Measurements from ENCODE around the gene ACTA2. TPM values are rescaled to one million over a fixed set of nuclear protein-coding genes. Genes with fewer than 3 reads are reported as not detected.

ACTA2 gene
- total and polyA plus RNA-seq, 7 donors, result 39.6 to 73.1 (median 56.6) TPM

DNA sequence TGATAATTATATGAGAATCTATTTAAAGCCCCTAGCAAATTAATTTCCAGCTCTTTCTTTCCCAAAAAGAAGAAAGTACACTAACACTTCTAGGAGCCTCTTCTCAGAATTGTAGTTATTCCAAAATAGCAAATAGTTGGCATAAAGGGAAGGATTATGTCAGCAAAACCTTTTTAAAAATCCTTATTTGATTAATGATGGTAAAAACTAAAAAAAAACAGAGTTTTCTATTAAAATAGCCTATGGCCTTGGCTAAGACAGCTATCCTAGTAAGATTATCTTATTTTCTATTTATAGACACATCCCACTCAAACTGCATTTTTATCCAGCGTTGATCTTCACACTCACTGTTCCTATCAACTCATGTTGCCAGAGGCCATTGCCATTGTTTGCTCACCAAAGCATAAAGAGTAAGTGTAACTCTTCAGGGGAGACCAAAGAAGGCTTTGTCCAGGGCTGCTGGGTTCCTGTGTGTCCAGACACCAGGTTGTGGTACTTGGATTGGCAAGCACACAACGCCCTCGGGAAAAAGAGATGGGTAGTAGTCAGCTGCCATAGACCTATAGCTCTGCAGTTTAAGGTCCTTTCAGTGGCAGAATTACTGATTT, 31.5 kb downstream of the ACTA2 start:
- WGBS, 3 donors, result 41 to 56% (median 46%) methylated on average over 3 of the region's 3 CpGs
- no peak overlapping the region for H3K27ac ChIP-seq
- H3K4me3 ChIP-seq, result no peak overlapping the region
- H3K27me3 ChIP-seq (ENCODE audit: insufficient read depth in 3 of 3, low read length in 2 of 3), result no peaks in the 10 kb centered on the region
- H3K4me1 ChIP-seq, result peaks cover 3% of the 10 kb centered on the region
- no peaks in the 10 kb centered on the region for H3K9me3 ChIP-seq
- no peak for ATAC-seq
- DNase-seq, result no peak
- intact Hi-C loops (cut with DNase I), result no loop called here
- TF ChIP-seq, protein P1, sequence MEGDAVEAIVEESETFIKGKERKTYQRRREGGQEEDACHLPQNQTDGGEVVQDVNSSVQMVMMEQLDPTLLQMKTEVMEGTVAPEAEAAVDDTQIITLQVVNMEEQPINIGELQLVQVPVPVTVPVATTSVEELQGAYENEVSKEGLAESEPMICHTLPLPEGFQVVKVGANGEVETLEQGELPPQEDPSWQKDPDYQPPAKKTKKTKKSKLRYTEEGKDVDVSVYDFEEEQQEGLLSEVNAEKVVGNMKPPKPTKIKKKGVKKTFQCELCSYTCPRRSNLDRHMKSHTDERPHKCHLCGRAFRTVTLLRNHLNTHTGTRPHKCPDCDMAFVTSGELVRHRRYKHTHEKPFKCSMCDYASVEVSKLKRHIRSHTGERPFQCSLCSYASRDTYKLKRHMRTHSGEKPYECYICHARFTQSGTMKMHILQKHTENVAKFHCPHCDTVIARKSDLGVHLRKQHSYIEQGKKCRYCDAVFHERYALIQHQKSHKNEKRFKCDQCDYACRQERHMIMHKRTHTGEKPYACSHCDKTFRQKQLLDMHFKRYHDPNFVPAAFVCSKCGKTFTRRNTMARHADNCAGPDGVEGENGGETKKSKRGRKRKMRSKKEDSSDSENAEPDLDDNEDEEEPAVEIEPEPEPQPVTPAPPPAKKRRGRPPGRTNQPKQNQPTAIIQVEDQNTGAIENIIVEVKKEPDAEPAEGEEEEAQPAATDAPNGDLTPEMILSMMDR (IDR thresholded peaks at IDR 0.05), result no peak
- H3K36me3 ChIP-seq (ENCODE audit: insufficient read depth in 1 of 2, low read depth in 1 of 2), result no peaks in the 10 kb centered on the region

DNA sequence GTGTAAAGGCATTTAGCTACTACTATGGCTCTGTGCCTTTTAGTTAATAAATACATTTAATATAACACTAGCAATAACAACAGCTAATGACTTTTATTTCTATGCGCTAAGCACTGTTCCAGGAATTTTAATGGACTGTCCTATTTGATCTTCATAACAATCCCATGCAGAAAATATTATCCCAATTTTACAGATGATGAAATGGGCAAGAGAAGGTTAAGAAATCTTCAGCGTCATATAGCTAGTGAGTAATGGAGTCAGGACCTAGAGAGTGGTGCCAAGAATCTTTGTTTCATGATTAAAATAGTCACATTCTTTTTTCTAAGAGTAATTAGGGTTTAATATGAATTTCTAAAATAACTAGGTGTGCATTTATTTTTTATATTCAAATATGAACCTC, 32.4 kb downstream of the ACTA2 start:
- TF ChIP-seq, protein P1 (IDR thresholded peaks at IDR 0.05), result no peak
- intact Hi-C loops (cut with DNase I), result no loop called here
- no peak for ATAC-seq
- DNase-seq, result no peak
- H3K4me1 ChIP-seq, result no peaks in the 10 kb centered on the region
- H3K27ac ChIP-seq, result no peak overlapping the region
- H3K36me3 ChIP-seq (ENCODE audit: insufficient read depth in 1 of 2, low read depth in 1 of 2), result no peaks in the 10 kb centered on the region
- 35 to 39% (median 38%) methylated on average over 2 of the region's 2 CpGs for WGBS, 3 donors
- no peaks in the 10 kb centered on the region for H3K27me3 ChIP-seq (ENCODE audit: insufficient read depth in 3 of 3, low read length in 2 of 3)
- no peaks in the 10 kb centered on the region for H3K9me3 ChIP-seq
- no peak overlapping the region for H3K4me3 ChIP-seq

DNA sequence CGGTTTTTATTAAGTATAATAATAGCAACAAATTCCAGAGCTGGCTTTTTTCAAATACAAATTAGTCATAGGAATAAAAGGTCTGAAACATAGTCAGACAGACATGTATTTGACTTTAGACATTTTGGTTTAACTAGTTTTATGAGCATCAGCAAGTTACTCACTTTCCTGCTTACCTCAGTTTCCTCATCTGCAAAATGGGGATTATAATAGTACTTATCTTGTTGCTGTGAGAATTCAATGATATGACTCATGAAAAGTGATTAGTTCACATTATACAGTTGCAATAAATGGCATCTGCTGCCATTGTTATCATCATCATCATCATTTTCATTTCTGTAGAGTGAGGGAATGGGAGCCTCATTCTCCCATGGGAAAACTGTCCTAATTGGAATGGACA, 33.5 kb downstream of the ACTA2 start:
- intact Hi-C loops (cut with DNase I), result no loop called here
- DNase-seq, result no peak
- ATAC-seq, result no peak
- H3K4me3 ChIP-seq, result no peak overlapping the region
- TF ChIP-seq, protein P1 (IDR thresholded peaks at IDR 0.05), result no peak
- H3K36me3 ChIP-seq (ENCODE audit: insufficient read depth in 1 of 2, low read depth in 1 of 2), result no peaks in the 10 kb centered on the region
- 48 to 62% (median 56%) methylated on average over 1 of the region's 1 CpG for WGBS, 3 donors
- no peaks in the 10 kb centered on the region for H3K9me3 ChIP-seq
- H3K27ac ChIP-seq, result no peak overlapping the region
- H3K27me3 ChIP-seq (ENCODE audit: insufficient read depth in 3 of 3, low read length in 2 of 3), result no peaks in the 10 kb centered on the region
- no peaks in the 10 kb centered on the region for H3K4me1 ChIP-seq

DNA sequence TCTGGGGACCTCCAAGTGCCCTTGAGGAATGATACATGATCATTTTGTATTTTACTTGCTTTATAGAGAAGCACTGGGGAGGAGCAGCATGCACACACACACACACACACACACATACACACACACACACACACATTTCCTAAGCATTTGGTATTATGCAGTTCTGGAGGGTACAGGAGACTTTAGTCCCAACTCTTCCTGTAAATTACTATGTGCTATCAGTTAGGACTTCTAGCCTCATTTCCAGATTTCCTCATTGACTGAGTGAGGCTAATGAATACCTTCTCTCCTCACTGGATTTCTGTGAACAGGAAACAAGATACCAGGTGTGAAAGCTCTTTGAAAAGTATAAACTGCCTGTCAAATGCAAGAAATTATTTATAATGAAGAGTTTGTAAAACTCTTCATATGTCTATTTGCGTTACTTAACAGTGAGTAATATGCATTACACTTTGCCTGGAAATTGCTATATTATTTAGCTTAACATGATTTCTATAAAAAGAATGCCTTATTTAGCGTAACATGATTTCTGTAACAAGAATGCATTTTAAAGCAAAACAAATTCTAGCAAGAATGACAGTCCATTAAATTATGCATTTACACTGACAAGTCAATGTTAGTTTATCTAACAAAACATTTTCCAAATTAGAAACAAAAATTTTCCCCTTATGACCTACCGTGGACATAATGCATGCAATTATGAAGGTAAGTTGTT, 34.2 kb downstream of the ACTA2 start:
- DNase-seq (no peak), ATAC-seq (no peak)
- no peaks in the 10 kb centered on the region for H3K4me1 ChIP-seq
- intact Hi-C loops (cut with DNase I), result no loop called here
- H3K4me3 ChIP-seq, result no peak overlapping the region
- H3K9me3 ChIP-seq, result no peaks in the 10 kb centered on the region
- TF ChIP-seq, protein P1 (IDR thresholded peaks at IDR 0.05), result no peak
- 92 to 97% (median 96%) methylated on average over 3 of the region's 3 CpGs for WGBS, 3 donors
- no peaks in the 10 kb centered on the region for H3K27me3 ChIP-seq (ENCODE audit: insufficient read depth in 3 of 3, low read length in 2 of 3)
- H3K27ac ChIP-seq, result no peak overlapping the region
- H3K36me3 ChIP-seq (ENCODE audit: insufficient read depth in 1 of 2, low read depth in 1 of 2), result no peaks in the 10 kb centered on the region
